Left lobe of liver (tissue), 2 donors: ENCODE measurements around the gene PPP1R1A. TPM values are rescaled to one million over a fixed set of nuclear protein-coding genes. Genes with fewer than 3 reads are reported as not detected.

Experiments
- ATAC-seq: fragments of 200-7000 bp; cut with Tn5 transposase; one replicate; pipeline ENCODE4 v1.9.1; 2020; ENCODE audit warnings: mild to moderate bottlenecking, moderate library complexity
- DNase-seq: peaks from one replicate; pipeline ENCODE4 v3.0.0-alpha.2; 2020; ENCODE audit warnings: low spot score
- total RNA-seq: library from RNA; stranded (reverse); gene quantifications from one replicate; pipeline ENCODE4 v1.2.1, GENCODE V29; 2021
- donor health status: DM: no; HTN: no; CAD: no; lungs with moderate emphysema.
- donor health status: DM: no; HTN: yes; CAD: no.

The PPP1R1A gene, protein sequence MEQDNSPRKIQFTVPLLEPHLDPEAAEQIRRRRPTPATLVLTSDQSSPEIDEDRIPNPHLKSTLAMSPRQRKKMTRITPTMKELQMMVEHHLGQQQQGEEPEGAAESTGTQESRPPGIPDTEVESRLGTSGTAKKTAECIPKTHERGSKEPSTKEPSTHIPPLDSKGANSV
- 60.9 TPM for total RNA-seq

DNA sequence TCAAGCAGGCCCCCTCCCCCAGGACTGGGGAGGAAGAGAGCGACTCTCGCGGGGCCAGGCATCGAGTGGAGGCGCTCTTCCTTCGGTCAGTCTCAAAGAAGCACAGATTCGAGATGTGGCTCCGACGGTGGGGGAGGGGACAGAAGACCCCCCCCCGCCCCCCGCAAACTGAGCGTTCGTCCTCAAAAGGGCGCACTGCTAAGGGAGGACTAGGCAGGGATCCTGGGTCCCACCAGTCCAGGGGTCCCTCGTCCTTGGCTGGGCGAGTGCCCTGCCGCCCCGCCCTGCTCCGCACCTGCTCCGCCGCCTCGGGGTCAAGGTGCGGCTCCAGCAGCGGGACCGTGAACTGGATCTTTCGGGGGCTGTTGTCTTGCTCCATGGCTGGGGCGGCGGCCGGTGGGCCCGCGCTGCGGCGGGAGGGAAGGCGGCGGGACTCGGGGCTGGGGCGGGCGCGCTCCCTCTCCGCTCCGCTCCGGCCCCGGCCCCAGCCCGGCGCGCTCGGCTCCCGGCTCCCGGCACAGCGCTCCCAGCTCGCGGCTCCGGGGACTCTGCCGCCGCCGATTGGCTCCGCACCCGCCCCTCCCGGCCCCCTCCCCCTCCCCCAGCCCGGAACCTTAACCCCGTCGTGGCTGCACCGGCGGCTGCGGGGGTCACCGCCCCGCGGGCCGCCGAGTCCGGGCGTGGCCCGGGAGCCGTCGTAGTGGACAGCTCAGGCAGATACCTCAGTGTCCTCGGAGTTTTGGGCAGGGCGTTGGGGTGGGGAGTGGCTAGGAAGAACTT, at the start of gene PPP1R1A:
PPP1R1A (minus strand) TSS at position 550 of the 780 bp plus-strand sequence; CDS start at position 379, 171 bp downstream.
- ATAC-seq, result peak; percentile 65
- peak; percentile 57 for DNase-seq

DNA sequence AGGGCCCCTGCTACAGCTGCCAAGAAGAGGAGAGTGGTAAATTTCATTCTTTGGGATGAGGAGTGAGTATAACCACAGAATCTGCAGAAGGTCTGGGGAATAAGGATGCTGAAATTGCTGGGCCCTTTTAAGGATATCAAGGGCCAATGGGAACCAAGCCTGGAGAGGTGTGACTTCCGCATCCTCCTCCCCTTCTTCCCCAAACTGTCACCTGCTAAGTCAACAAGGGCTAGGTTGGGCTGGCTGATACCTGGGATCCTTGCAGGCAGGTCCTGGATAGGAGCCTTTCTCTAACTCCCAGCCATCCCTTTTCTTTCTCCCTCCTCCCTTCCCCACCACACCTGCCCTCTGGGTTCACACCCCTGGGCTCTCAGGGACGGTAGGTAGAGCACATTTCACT, 46.3 kb upstream of the PPP1R1A start, which contains the start of gene LACRT:
LACRT (minus strand) TSS at position 101 of the 400 bp plus-strand sequence; CDS start at position 47, 54 bp downstream.
- ATAC-seq (no peak), DNase-seq (no peak)

DNA sequence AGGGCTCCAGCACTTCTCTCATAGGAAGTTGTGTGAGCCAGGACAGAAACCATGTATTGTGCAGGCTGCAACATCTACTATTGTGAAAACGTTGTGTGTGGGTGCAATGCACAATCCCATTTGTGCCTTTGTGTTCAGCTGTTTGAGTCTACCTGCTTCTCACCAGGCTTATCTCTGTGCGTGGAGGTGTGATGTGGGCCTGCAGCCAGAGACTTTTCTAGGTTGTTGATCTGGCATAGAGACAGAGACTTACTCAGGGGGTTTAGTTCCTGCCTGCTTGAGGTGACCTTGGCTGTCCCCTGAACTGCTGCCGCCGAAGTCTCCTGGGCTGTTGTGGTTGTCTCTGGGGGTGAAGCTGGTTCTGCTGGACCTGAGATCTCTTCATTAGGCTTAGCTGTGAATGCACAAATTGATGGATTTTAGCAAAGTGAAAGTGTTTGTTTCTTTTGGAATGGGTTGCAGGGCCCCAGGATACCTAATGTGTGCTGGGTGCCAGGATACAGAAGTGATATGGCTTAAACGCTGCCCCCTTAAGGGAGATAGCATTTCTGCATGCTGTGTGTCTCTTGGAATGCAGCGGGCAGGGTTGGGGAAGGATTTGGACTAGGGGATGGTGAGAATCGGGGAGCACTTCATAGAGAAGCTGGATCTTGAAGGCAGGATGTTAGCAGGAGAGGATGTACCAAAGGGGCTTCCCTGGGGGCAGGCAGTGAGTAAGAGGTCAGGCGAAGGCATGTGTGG, 43.7 kb upstream of the PPP1R1A start:
- ATAC-seq, result peak; percentile 39
- DNase-seq, result no peak

DNA sequence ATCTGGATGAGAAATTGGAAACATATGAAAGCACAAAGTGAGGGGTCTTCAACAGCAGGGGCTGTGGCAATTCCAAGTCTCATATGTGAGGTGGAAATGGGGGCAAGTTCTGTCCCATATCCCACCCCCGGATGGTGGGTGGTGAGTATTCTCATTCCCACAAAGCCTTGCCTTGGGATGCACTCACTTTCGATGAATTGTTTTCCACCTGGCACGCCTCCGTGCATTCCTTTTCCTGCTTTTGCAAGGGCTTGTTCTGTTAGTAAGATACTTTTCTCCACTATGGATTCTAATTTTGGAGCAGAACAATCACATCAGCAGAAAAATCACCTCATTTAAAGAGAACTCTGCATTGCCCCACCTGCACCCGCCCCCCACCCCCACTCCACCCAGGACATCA, 43.1 kb upstream of the PPP1R1A start:
- ATAC-seq, result no peak
- DNase-seq, result no peak

DNA sequence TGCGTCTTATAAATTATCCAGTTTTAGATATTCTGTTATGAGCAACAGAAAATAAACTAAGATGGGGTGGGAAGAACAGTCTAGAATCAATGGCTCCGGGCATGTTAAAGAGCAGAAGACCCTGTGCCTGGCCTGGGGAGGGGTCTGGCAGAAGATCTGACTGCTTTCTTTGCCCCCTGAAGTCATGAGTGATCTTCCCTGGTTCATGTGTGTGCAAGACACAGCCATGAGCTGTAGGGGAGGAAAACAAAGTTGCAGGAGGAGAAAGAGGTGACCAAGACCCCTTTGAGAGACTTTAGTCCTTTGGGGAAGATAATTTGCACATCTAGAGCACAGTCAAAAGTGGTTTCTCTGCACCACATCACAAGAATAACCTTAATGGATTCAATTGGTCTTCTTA, 41.5 kb upstream of the PPP1R1A start:
- ATAC-seq, result no peak
- DNase-seq, result no peak

DNA sequence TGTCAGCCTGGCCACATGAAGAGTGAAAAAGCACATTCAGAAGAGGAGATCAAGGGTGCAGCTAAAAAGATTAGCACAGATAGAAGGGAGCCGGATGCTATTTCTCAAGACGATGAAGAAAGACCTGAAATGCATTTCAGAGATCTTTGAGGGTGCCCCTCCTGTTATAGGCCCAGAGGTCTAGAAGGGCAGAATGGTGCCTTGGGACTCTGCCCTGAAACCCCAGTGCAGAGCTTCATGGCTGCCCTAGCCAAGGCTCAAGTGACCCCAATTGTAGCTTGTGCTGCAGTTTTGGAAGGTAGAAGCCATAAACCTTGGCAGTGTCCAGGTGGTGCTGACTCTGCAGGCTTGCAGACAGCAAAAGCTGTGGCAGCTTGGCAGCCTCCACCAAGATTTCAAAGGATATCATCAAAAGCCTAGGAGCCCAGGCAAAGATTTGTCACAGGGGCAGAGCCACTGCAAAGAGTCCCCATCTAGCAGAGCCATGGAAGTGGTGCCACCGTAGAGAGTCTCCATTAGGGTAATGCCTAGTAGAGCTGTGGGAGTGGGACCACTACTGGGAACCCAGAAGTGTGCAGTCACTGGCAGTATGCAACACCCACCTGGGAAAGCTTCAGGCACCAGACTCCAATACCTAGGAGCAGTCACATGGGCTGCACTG, 39.9 kb upstream of the PPP1R1A start:
- no peak for DNase-seq

DNA sequence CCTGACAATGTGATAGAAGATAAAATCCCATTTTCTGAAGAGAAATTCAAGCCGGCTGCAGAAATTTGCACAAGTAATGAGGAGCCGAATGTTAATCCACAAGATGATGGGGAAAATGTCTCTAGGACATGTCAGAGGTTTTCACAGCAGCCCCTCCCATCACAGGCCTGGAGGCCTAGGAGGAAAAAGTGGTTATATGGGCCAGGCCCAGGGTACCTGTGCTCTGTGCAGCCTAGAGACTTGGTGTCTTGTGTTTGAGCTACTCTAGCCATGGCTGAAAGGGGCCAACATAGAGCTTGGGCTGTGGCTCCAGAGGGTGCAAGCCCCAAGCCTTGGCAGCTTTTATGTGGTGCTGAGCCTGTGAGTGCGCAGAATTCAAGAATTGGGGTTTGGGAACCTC, 38.8 kb upstream of the PPP1R1A start:
- ATAC-seq (no peak), DNase-seq (no peak)

More for the DNA sequence above, 39.9 kb upstream of the PPP1R1A start:
- ATAC-seq, result no peak

DNA sequence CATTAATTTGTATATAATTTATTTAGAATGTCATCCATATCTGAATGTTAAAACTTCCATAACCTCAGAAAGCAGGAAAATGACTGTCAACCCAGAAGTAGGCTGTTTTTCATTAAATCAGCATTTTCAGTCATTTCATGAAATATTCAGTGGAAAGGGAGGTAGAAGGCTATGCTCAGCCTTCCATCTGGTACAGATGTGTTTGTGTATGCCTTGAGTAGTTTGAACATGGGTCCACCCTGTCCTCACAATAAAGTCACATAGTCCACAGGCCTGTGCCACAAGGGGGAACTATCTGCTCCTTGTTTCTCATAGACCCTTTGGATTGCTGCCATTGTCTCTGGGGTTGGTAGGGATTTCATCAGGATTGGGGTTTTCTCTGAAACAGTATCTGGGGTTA, 37.1 kb upstream of the PPP1R1A start:
- no peak for ATAC-seq

DNA sequence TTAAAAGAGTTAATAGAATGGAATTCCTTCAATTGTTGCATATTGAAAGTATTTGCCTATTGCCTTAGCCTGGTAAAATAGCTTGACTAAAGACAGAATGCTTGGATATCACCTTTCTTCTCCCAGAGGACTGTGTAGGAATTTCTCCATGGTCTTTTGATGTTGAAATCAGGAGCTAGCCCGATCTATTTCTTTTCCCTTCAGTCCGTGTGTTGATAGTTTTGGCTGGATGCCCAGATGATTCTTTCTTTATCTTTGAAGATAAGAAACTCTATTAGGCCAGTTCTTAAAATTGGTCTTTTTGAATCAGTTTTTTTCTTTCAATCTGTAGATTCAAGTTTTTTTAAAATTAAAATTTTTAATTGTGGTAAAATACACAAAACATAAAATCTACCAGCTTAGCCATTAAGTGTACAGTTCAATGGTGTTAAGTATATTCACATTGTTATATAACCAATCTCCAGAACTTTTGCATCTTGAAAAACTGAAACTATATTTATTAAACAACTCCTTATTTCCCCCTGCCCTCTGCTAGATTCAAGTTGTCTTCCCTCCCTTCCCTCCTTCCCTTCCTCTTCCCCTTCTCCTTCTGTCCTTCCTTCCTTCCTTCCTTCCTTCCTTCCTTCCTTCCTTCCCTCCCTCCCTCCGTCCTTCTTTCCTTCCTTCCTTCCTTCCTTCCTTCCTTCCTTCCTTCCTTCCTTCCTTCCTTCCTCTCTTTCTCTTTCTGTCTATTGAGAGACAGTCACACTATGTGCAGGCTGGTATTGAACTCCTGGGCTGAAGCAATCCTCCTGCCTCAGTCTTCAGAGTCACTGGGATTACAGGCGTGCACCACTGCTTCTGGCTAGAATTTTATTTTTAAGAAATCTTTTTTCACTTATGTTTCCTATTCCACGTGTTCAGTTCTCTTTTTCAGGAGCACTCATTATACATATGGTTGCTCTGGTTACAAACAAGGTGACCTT, 36.1 kb upstream of the PPP1R1A start:
- DNase-seq (no peak), ATAC-seq (peak; percentile 45)

More for the DNA sequence above, 37.1 kb upstream of the PPP1R1A start:
- no peak for DNase-seq

DNA sequence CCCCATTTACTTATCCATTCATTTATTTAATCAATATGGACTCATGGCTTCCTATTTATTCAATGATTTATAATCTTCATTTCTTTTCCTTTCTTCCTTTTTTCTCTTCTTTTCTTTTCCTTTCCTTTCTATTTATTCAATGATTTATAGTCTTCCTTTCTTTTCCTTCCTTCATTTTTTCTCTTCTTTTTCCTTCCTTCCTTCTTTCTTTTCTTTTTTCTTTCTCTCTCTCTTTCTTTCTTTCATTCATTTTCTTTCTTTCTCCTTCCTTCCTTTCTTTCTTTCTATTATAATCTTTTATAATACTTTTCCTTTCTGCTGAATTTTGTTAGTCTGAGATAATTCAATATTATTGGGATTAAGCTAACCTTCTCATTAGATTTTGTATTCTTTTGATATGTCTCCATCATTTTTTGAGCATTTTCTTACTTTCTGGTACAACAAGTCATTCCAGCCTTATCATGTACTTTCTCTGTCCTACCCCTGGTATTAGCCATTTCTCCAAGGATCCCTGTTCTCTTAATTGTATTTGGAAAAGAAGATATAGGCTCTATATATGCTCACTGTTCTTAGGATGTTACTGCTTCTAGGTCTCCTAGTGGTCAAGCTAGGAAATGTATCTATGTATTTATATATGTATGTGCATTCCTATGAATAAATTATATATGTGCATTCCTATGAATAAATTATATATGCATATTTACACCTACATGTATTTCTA, 34.2 kb upstream of the PPP1R1A start:
- ATAC-seq (no peak), DNase-seq (no peak)

DNA sequence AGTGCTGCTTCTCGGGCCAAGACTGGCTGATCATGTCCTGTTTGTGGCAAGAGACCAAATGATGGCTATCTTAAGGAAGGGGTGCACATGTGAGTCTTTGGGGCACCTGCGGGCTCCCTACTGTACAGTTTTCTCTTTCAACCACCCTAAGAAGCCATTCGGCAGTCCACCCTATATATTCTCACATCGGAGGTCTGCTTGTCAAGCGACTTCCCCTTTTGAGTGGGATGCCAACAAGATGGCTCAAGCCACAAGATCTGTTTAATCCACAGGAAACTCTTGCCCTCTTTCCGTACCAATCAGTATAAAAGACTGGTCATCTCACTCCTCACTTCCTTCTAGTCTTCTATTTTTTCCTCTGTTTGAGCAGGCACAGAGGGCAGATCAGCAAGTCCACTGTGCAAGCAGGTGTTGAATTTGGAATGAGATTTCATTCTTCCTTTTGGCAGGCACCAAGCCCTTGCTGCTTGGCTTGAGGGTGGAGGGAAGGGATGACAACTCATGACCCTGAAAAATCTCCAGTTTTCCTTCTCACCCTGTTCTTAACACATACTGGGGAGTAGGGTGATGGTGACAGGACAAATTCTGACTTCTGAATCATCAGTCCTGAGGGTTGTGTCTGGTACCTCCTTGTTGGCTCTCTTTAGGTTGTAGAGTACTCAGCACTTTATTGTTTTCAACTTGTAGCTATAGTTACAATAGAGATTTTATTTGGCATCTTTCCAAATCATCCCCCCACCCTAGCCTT, 28.6 kb upstream of the PPP1R1A start:
- no peak for ATAC-seq
- DNase-seq, result no peak

DNA sequence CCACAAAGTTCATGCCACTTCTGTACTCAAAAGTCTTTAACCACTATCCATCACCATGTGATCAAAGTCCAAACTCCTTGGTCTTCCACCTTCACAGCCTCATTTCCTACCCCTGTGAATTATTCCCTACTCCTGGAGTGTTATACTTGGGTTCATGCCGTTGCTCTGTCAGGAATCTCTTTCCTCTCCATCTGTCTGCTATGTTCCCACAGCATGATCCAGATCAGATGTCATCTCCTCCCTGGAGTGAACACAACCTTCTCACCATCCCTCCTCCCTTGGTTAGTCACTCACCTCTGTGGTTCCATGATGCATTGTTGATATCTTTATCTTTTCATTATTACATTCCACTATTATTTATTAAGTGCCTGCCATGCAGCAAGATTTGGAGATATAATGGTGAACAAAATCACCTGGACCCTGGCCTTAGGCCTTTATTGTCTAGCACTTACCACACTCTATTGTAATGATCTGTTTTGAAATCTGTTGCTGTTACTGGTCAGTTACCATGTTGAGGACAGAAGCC, 23.8 kb upstream of the PPP1R1A start:
- no peak for ATAC-seq
- DNase-seq, result peak; percentile 6

DNA sequence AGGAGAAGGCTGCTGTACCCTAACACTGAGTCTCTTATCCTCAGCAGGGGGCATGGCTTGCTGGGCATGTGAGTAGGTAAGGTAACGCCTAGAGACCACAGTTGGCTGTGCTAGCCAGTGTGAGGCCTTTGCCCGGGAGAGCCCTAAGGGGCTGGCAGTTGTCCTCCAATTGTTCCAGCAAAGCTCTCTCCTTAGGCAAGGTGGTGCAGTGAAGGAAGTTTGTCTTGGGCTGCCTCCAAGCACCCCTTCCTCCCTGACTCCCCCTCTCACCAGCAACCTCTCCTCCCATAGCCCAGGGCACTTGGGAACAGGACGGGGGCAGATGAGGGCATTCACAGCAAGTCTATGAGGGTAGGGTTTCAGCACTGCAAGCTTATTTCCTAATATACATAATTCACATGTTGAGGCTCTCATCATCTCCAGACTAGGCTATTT, 23.3 kb upstream of the PPP1R1A start:
- DNase-seq, result peak; percentile 27
- no peak for ATAC-seq

DNA sequence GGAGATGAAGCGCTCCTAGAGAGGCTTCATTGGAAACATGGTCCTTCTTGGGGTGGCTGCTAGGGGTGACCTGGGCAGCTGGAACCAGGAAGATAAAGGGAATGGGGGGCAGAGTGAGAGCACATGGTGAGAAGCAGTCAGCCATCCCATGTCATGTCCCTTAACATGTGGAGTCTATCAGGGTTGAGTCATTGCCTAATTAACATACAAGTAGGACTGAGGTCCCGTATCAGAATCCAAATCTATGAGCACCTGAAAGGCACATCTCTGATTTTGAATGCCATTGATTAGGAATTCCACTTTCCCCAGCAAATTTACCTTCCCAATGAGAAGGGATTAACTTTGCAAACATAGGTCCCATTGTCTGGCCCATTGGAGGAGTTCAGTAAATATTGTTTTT, 20.3 kb upstream of the PPP1R1A start:
- DNase-seq, result peak; percentile 12

DNA sequence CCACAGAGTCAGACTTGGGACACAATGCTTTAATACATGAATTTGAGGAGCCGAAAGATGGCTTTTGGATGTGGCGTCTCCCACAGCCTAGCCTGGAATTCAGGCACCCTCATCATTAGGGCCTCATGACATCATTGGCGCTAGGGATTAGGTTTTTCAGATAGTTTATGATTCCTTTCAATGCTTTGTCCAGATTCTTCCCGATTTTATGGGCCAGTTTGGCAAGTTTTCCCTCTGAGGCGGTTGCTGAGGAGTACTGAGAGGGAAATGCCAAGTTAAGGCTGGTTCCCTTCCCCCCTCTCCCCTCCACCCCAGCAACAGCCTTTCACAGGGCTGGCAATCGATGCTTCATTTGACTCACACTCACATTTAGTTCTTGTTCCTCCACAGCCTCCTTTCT, 19.7 kb upstream of the PPP1R1A start:
- ATAC-seq (no peak), DNase-seq (peak; percentile 10)

More for the DNA sequence above, 20.3 kb upstream of the PPP1R1A start:
- no peak for ATAC-seq

DNA sequence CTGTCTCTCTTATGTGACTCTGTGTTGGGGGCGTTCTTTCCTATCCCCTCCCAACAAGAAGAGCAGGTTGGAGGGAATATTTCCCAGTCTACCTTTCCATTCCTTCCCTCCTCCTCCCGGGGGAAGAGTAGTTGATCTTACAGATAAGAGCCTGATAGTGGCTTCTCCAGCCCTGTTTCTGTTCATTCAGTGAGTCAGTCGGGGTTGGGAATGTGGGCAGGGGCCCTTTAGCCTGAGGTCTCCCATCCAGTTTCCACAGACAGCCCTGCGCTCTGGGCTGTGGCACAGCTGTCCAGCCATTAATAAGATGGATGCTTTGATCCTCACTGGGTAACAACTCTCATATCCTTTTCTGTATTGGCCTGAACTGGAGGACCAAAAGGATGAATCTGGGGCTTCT, 18.1 kb upstream of the PPP1R1A start:
- DNase-seq (peak; percentile 33), ATAC-seq (no peak)

DNA sequence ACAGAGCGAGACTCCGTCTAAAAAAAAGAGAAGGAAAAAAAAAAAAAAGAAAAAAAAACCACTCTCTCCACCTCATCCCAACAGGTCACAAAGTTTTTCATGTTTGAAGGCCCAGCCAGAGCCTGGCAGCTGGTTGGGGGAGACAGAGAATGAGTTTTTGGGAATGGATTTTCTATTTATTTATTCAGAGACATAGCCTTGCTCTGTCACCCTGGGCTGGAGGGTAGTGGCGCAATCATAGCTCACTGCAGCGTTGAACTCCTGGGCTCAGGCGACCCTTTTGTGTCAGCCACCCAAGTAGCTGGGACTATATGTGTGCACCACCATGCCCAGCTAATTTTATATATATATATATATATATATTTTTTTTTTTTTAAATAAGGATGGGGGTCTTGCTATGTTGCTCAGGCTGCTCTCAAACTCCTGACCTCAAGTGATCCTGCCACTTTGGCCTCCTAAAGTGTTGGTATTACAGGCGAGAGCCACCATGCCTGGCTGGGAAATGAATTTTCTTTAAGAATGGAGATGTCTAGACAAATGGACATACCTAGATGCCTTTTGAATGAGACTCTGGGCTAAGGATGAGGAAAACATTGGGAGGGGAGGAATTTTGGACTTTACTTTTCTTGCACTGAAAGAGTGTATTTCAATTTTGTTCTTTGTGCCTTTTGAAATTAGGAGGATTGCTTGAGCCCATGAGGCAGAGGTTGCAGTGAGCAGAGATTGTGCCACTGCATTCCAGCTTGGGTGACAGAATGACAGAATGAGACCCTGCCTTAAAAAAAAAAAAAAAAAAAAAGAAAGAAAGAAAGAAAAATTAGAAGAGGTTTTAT, 16.9 kb upstream of the PPP1R1A start:
- peak; percentile 52 for ATAC-seq
- peak; percentile 41 for DNase-seq
